GM12801 (cell line): Measurements from ENCODE around the gene PLSCR2.

Experiments
- CTCF ChIP-seq: IDR thresholded peaks from one replicate; pipeline ENCODE4 v1.5.1; 2011; ENCODE audit warnings: control low read depth; ENCODE audit not compliant: insufficient read length; ENCODE audit errors: extremely low read depth

PLSCR2 gene

GRCh38 chr3:146472611-146473010 lies 3.2 kb upstream of the PLSCR2 start:
- no peak for TF ChIP-seq CTCF

GRCh38 chr3:146471012-146471411 lies 1.7 kb upstream of the PLSCR2 start:
- TF ChIP-seq CTCF, result no peak

GRCh38 chr3:146470425-146470990 lies 1.1 kb upstream of the PLSCR2 start:
- no peak for TF ChIP-seq CTCF

GRCh38 chr3:146468671-146469149 lies 651 bp downstream of the PLSCR2 start:
- no peak for TF ChIP-seq CTCF

DNA sequence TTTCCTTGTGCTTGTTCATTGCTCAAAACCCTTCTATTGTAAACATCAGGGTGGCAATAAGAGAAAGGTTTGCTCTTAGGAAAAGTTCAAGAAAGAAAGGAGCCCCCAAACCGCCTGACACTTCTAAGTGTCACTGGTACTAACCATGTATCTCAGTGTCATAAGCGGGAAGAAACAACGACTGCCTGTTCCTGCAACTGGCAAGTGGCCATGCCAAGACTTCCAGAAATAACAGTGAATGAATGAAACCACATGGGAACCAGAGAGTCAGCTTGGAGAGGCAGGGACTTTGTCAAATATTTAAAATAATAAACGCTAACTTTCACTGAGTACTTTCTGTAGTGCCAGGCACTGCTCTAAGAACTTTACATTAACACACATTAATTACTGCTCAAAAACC lies 1.1 kb downstream of the PLSCR2 start:
- no peak for TF ChIP-seq CTCF

GRCh38 chr3:146466604-146467003 lies 2.8 kb downstream of the PLSCR2 start:
- TF ChIP-seq CTCF, result no peak

DNA sequence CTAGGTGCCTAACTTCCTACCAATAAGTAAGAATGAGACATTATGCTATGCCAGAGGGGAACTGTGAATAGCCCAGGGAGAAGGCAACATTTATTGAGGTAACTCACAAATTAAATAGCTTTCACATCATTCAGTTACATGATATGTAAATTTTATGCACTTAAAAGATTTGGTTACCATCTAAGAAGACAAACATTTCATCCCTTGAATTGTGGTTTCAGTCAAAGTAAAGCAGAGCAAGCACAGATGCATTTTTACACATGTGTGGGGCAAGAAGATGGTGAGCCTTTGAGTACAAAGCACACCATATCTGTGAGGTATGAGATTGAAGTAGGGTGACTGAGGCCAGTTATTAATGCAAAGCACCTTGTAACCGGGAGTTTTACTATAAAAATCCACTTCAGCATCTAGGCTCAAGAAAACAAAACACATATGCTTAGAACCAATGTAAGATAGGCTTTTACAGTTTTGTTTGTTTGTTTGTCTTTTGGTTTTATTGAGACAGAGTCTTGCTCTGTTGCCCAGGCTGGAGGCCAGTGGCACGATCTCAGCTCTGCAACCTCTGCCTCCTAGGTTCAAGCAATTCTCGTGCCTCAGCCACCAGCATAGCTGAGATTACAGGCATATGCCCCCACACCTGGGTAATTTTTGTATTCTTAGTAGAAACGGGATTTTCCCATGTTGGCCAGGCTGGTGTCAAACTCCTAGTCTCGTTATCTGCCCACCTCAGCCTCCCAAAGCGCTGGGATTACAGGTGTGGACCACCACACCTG lies 3.5 kb downstream of the PLSCR2 start:
- no peak for TF ChIP-seq CTCF
